Measurements from ENCODE around the gene EDC4.

EDC4 gene

GRCh38 chr16:67885976-67886375, 13.1 kb downstream of the EDC4 start:
- Histone ChIP-seq H3K27me3 (replicated peaks; ENCODE audit: control insufficient read depth, insufficient read depth, low read length) (no peaks in the 10 kb centered on the region), H3K4me3 (replicated peaks; ENCODE audit: low read depth, low read length) (no peak overlapping the region), H3K36me3 (ENCODE audit: control insufficient read depth, insufficient read depth, low read length) (peaks cover 28% of the 10 kb centered on the region)
- DNase-seq (ENCODE audit: extremely low read depth, insufficient read length): no peak
- no peak for TF ChIP-seq CTCF (IDR thresholded peaks at IDR 0.05; ENCODE audit: insufficient read depth, low read length, poor library complexity, severe bottlenecking)

- H3K27me3 ChIP-seq (replicated peaks; ENCODE audit: control insufficient read depth, insufficient read depth, low read length): no peaks in the 10 kb centered on the region
- no peak for DNase-seq (ENCODE audit: extremely low read depth, insufficient read length)
- no peak for TF ChIP-seq CTCF (IDR thresholded peaks at IDR 0.05; ENCODE audit: insufficient read depth, low read length, poor library complexity, severe bottlenecking)
- peaks cover 24% of the 10 kb centered on the region for H3K36me3 ChIP-seq (ENCODE audit: control insufficient read depth, insufficient read depth, low read length)
- H3K4me3 ChIP-seq (replicated peaks; ENCODE audit: low read depth, low read length): no peak overlapping the region
These were observed 13.5 kb downstream of the EDC4 start for GRCh38 chr16:67886387-67886786.

- no peak for TF ChIP-seq CTCF (IDR thresholded peaks at IDR 0.05; ENCODE audit: insufficient read depth, low read length, poor library complexity, severe bottlenecking)
These were observed 15.5 kb downstream of the EDC4 start for GRCh38 chr16:67888331-67888730.

GRCh38 chr16:67892375-67892774, 19.5 kb downstream of the EDC4 start:
- DNase-seq (ENCODE audit: extremely low read depth, insufficient read length): no peak
- no peak for TF ChIP-seq CTCF (IDR thresholded peaks at IDR 0.05; ENCODE audit: insufficient read depth, low read length, poor library complexity, severe bottlenecking)
- Histone ChIP-seq H3K4me3 (replicated peaks; ENCODE audit: low read depth, low read length) (peak overlapping the region; percentile 65), H3K36me3 (ENCODE audit: control insufficient read depth, insufficient read depth, low read length) (no peaks in the 10 kb centered on the region), H3K27me3 (replicated peaks; ENCODE audit: control insufficient read depth, insufficient read depth, low read length) (no peaks in the 10 kb centered on the region)

More at GRCh38 chr16:67888331-67888730, 15.5 kb downstream of the EDC4 start:
- Histone ChIP-seq H3K27me3 (replicated peaks; ENCODE audit: control insufficient read depth, insufficient read depth, low read length) (no peaks in the 10 kb centered on the region), H3K36me3 (ENCODE audit: control insufficient read depth, insufficient read depth, low read length) (peaks cover 11% of the 10 kb centered on the region), H3K4me3 (replicated peaks; ENCODE audit: low read depth, low read length) (no peak overlapping the region)
- no peak for DNase-seq (ENCODE audit: extremely low read depth, insufficient read length)

- no peak for TF ChIP-seq CTCF (IDR thresholded peaks at IDR 0.05; ENCODE audit: insufficient read depth, low read length, poor library complexity, severe bottlenecking)
- H3K4me3 ChIP-seq (replicated peaks; ENCODE audit: low read depth, low read length): peak within 1 kb of the TSS; percentile 96
- H3K36me3 ChIP-seq (ENCODE audit: control insufficient read depth, insufficient read depth, low read length): no peaks in the 10 kb centered on the region
- peak; percentile 92 for DNase-seq (ENCODE audit: extremely low read depth, insufficient read length)
- no peaks in the 10 kb centered on the region for H3K27me3 ChIP-seq (replicated peaks; ENCODE audit: control insufficient read depth, insufficient read depth, low read length)
These were observed 20.3 kb downstream of the EDC4 start, which contains the start of gene PSKH1 for GRCh38 chr16:67892899-67893742. TSS of gene PSKH1 (plus strand) at chr16:67893254. CDS start at chr16:67908750, 15,496 bp downstream.
